Measurements from ENCODE around the gene MAN1A1.

The MAN1A1 gene

GRCh38 chr6:119184008-119184648, 165.4 kb downstream of the MAN1A1 start:
- TF ChIP-seq ZBTB7A (IDR thresholded peaks at IDR 0.05; ENCODE audit: low read depth) (no peak), FOXM1 (IDR thresholded peaks at IDR 0.05; ENCODE audit: borderline replicate concordance, low read depth) (no peak), YY1 (IDR thresholded peaks at IDR 0.05; ENCODE audit: low read depth) (no peak)

GRCh38 chr6:119183457-119183856, 166.1 kb downstream of the MAN1A1 start:
- TF ChIP-seq TAF1 (IDR thresholded peaks at IDR 0.05; ENCODE audit: low read depth): no peak
- TF ChIP-seq USF1 (IDR thresholded peaks at IDR 0.05): no peak
- TF ChIP-seq TEAD4 (IDR thresholded peaks at IDR 0.05): no peak
- TF ChIP-seq YY1 (IDR thresholded peaks at IDR 0.05; ENCODE audit: low read depth): no peak
- TF ChIP-seq REST (IDR thresholded peaks at IDR 0.05; ENCODE audit: low read depth): no peak

- no peak for TF ChIP-seq TCF12 (IDR thresholded peaks at IDR 0.05; ENCODE audit: low read depth)
- TF ChIP-seq TAF1 (IDR thresholded peaks at IDR 0.05; ENCODE audit: low read depth): no peak
- TF ChIP-seq MAX (IDR thresholded peaks at IDR 0.05): no peak
- TF ChIP-seq RAD21 (IDR thresholded peaks at IDR 0.05; ENCODE audit: low read depth): no peak
- no peak for TF ChIP-seq REST (IDR thresholded peaks at IDR 0.05; ENCODE audit: low read depth)
- no peak for TF ChIP-seq EP300 (IDR thresholded peaks at IDR 0.05; ENCODE audit: borderline replicate concordance)
- TF ChIP-seq NFIC (IDR thresholded peaks at IDR 0.05): no peak
- TF ChIP-seq USF1 (IDR thresholded peaks at IDR 0.05): no peak
- TF ChIP-seq FOXM1 (IDR thresholded peaks at IDR 0.05; ENCODE audit: borderline replicate concordance, low read depth): no peak
- TF ChIP-seq CREB1 (IDR thresholded peaks at IDR 0.05; ENCODE audit: low read depth): no peak
- no peak for TF ChIP-seq TEAD4 (IDR thresholded peaks at IDR 0.05)
- TF ChIP-seq CEBPB (IDR thresholded peaks at IDR 0.05): no peak
- no peak for TF ChIP-seq YY1 (IDR thresholded peaks at IDR 0.05; ENCODE audit: low read depth)
- TF ChIP-seq ZBTB7A (IDR thresholded peaks at IDR 0.05; ENCODE audit: low read depth): no peak
- no peak for TF ChIP-seq EGR1 (IDR thresholded peaks at IDR 0.05)
Measured at GRCh38 chr6:119182875-119183274, 166.7 kb downstream of the MAN1A1 start.

GRCh38 chr6:119182216-119182803, 167.3 kb downstream of the MAN1A1 start:
- TF ChIP-seq MAX (IDR thresholded peaks at IDR 0.05): no peak

- TF ChIP-seq USF1 (IDR thresholded peaks at IDR 0.05) (no peak), EP300 (IDR thresholded peaks at IDR 0.05; ENCODE audit: borderline replicate concordance) (no peak), EGR1 (IDR thresholded peaks at IDR 0.05) (no peak), TAF1 (IDR thresholded peaks at IDR 0.05; ENCODE audit: low read depth) (no peak), RAD21 (IDR thresholded peaks at IDR 0.05; ENCODE audit: low read depth) (no peak), ZBTB7A (IDR thresholded peaks at IDR 0.05; ENCODE audit: low read depth) (no peak), CEBPB (IDR thresholded peaks at IDR 0.05) (no peak), FOXM1 (IDR thresholded peaks at IDR 0.05; ENCODE audit: borderline replicate concordance, low read depth) (no peak), NFIC (IDR thresholded peaks at IDR 0.05) (no peak), YY1 (IDR thresholded peaks at IDR 0.05; ENCODE audit: low read depth) (no peak), CREB1 (IDR thresholded peaks at IDR 0.05; ENCODE audit: low read depth) (no peak)
Measured at GRCh38 chr6:119181046-119181445, 168.5 kb downstream of the MAN1A1 start.

GRCh38 chr6:119179842-119180241, 169.7 kb downstream of the MAN1A1 start:
- no peak for TF ChIP-seq CREB1 (IDR thresholded peaks at IDR 0.05; ENCODE audit: low read depth)
- TF ChIP-seq EGR1 (IDR thresholded peaks at IDR 0.05): no peak
- no peak for TF ChIP-seq RAD21 (IDR thresholded peaks at IDR 0.05; ENCODE audit: low read depth)
- TF ChIP-seq REST (IDR thresholded peaks at IDR 0.05; ENCODE audit: low read depth): no peak
- TF ChIP-seq TCF12 (IDR thresholded peaks at IDR 0.05; ENCODE audit: low read depth): no peak
- TF ChIP-seq YY1 (IDR thresholded peaks at IDR 0.05; ENCODE audit: low read depth): no peak
- no peak for TF ChIP-seq TEAD4 (IDR thresholded peaks at IDR 0.05)
- TF ChIP-seq USF1 (IDR thresholded peaks at IDR 0.05): no peak
- TF ChIP-seq NFIC (IDR thresholded peaks at IDR 0.05): no peak
- no peak for TF ChIP-seq FOXM1 (IDR thresholded peaks at IDR 0.05; ENCODE audit: borderline replicate concordance, low read depth)
- no peak for TF ChIP-seq MAX (IDR thresholded peaks at IDR 0.05)
- TF ChIP-seq ZBTB7A (IDR thresholded peaks at IDR 0.05; ENCODE audit: low read depth): no peak

Measured in Ishikawa (cell line).